GM03348 (cell line): ENCODE data around the gene MCUR1.
"Not testable (repeated sequence)": the region's sequence is repeated elsewhere in the genome, so short reads cannot be mapped to it uniquely, and the experiment has no call there.

Experiments used
- DNase-seq: peaks from one replicate; pipeline ENCODE4 v3.0.0; 2012; ENCODE audit warnings: low spot score

MCUR1 gene

GRCh38 chr6:13814176-13814937, at the start of gene MCUR1:
Gene MCUR1, minus strand, starts transcription at chr6:13814557. Its CDS starts 128 bp downstream, at chr6:13814429.
- peak; percentile 96 for DNase-seq

- no peak for DNase-seq
These were observed 49.4 kb upstream of the MCUR1 start for GRCh38 chr6:13863699-13864155.

GRCh38 chr6:13860556-13861185, 46.3 kb upstream of the MCUR1 start:
- not testable (repeated sequence) for DNase-seq

- no peak for DNase-seq
These were observed 45.7 kb upstream of the MCUR1 start for GRCh38 chr6:13859871-13860555.

GRCh38 chr6:13854716-13855250, 40.4 kb upstream of the MCUR1 start:
- DNase-seq: no peak

- no peak for DNase-seq
These were observed 39.5 kb upstream of the MCUR1 start for GRCh38 chr6:13853871-13854270.

GRCh38 chr6:13851803-13852202, 37.4 kb upstream of the MCUR1 start:
- DNase-seq: no peak

- no peak for DNase-seq
These were observed 37.0 kb upstream of the MCUR1 start for GRCh38 chr6:13851330-13851729.

GRCh38 chr6:13850690-13851089, 36.3 kb upstream of the MCUR1 start:
- not testable (repeated sequence) for DNase-seq

- DNase-seq: no peak
These were observed 34.3 kb upstream of the MCUR1 start for GRCh38 chr6:13848522-13849150.

GRCh38 chr6:13847326-13848050, 33.1 kb upstream of the MCUR1 start:
- DNase-seq: no peak

GRCh38 chr6:13846841-13847240, 32.5 kb upstream of the MCUR1 start:
- no peak for DNase-seq

GRCh38 chr6:13841936-13842335, 27.6 kb upstream of the MCUR1 start:
- no peak for DNase-seq

- no peak for DNase-seq
These were observed 24.3 kb upstream of the MCUR1 start for GRCh38 chr6:13838616-13839015.

- no peak for DNase-seq
These were observed 21.8 kb upstream of the MCUR1 start for GRCh38 chr6:13836170-13836569.

GRCh38 chr6:13834790-13835189, 20.4 kb upstream of the MCUR1 start:
- DNase-seq: no peak

- not testable (repeated sequence) for DNase-seq
These were observed 19.7 kb upstream of the MCUR1 start for GRCh38 chr6:13834018-13834417.

- no peak for DNase-seq
These were observed 18.4 kb upstream of the MCUR1 start for GRCh38 chr6:13832778-13833177.

GRCh38 chr6:13831615-13832014, 17.3 kb upstream of the MCUR1 start:
- no peak for DNase-seq

- DNase-seq: no peak
These were observed 16.4 kb upstream of the MCUR1 start for GRCh38 chr6:13830803-13831202.

- DNase-seq: not testable (repeated sequence)
These were observed 15.1 kb upstream of the MCUR1 start for GRCh38 chr6:13829419-13829818.
